GM06990 (cell line): Measurements from ENCODE around the gene BSPH1.
A peak's percentile ranks its signal among the peaks of the same experiment; 100 is the strongest.

Source experiments
- DNase-seq: peaks from one replicate; pipeline ENCODE4 v3.0.0-alpha.2; 2011; ENCODE audit not compliant: insufficient read length; ENCODE audit errors: extremely low read depth
- H3K27me3 ChIP-seq: replicated peaks from 2 replicates; pipeline ENCODE4 v1.6.0; 2011; ENCODE audit warnings: low read length; ENCODE audit not compliant: control insufficient read depth, insufficient read depth
- H3K36me3 ChIP-seq: 2 replicates; pipeline ENCODE4 v1.5.1; 2011; ENCODE audit warnings: low read length; ENCODE audit not compliant: control insufficient read depth, insufficient read depth
- H3K4me3 ChIP-seq: replicated peaks from 2 replicates; pipeline ENCODE4 v1.5.1; 2011; ENCODE audit warnings: low read depth, mild to moderate bottlenecking, control low read depth, low read length
- TF ChIP-seq, protein P1 (sequence below): IDR thresholded peaks from 2 replicates; pipeline ENCODE4 v1.5.1; 2011; ENCODE audit warnings: low read length, control low read depth, mild to moderate bottlenecking, inconsistent platforms; ENCODE audit not compliant: insufficient read depth, poor library complexity, severe bottlenecking

BSPH1 gene

DNA sequence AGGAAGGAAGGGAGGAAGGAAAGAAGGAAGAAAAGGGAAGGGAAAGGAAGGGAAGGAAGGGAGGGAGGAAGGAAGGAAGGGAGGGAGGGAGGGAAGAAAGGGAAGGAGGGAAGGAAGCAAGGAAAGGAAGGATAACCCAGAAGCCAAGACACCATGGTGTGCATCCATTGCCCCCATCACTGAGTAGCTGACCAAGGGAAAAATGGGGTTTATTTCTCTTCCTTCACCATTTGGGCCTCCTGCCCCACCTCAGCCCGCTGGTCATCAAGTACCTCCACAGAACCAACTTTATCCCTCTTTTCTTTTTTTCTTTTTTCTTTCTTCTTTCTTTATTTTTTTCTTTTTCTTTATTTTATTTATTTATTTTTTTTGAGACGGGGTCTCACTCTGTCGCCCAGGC, 31.5 kb upstream of the BSPH1 start:
- no peaks in the 10 kb centered on the region for H3K36me3 ChIP-seq
- no peak overlapping the region for H3K4me3 ChIP-seq
- TF ChIP-seq, protein P1, sequence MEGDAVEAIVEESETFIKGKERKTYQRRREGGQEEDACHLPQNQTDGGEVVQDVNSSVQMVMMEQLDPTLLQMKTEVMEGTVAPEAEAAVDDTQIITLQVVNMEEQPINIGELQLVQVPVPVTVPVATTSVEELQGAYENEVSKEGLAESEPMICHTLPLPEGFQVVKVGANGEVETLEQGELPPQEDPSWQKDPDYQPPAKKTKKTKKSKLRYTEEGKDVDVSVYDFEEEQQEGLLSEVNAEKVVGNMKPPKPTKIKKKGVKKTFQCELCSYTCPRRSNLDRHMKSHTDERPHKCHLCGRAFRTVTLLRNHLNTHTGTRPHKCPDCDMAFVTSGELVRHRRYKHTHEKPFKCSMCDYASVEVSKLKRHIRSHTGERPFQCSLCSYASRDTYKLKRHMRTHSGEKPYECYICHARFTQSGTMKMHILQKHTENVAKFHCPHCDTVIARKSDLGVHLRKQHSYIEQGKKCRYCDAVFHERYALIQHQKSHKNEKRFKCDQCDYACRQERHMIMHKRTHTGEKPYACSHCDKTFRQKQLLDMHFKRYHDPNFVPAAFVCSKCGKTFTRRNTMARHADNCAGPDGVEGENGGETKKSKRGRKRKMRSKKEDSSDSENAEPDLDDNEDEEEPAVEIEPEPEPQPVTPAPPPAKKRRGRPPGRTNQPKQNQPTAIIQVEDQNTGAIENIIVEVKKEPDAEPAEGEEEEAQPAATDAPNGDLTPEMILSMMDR = no peak
- no peaks in the 10 kb centered on the region for H3K27me3 ChIP-seq
- no peak for DNase-seq

DNA sequence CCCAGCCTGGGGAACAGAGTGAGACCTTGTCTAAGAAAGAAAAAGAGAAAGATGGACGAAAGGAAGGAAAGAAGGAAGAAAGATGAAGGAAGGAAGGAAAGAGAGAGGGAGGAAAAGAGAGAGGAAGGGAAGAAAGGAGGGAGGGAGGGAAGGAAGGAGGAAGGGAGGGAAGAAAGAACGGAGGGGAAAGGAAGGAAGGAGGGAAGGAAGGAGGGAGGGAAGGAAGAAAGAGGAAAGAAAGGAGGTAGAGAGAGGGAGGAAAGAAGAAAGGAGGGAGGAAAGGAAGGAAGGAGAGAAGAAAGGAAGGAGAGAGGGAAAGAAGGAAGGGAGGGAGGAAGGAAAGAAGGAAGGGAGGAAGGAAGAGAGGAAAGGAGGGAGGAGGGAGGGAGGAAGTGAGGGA, 31.0 kb upstream of the BSPH1 start:
- Histone ChIP-seq H3K4me3 (no peak overlapping the region), H3K36me3 (no peaks in the 10 kb centered on the region), H3K27me3 (no peaks in the 10 kb centered on the region)
- TF ChIP-seq, protein P1 = no peak
- no peak for DNase-seq

DNA sequence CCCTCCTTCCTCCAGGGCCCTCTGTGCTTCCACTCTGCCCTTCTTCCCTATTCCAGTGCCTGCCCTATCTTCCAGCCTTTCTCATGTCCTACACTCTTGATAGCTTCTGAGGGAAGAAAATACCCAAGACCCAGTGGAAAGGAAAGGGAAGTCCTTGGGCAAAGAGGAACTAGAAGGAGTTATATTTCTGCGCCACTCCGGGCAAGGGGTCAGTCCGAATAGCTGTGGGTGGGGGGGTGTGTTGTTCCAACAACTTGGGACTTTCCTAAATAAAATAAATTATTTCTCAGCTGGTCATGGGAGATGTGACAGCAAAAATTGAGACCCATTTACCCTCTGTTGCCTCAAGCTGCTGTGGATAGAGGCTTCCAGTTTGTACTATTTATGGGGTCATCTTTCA, 28.7 kb upstream of the BSPH1 start:
- TF ChIP-seq, protein P1 = no peak
- Histone ChIP-seq H3K27me3 (peaks cover 1% of the 10 kb centered on the region; the same call in 1 of the 2 replicates), H3K4me3 (no peak overlapping the region), H3K36me3 (no peaks in the 10 kb centered on the region)
- no peak for DNase-seq

DNA sequence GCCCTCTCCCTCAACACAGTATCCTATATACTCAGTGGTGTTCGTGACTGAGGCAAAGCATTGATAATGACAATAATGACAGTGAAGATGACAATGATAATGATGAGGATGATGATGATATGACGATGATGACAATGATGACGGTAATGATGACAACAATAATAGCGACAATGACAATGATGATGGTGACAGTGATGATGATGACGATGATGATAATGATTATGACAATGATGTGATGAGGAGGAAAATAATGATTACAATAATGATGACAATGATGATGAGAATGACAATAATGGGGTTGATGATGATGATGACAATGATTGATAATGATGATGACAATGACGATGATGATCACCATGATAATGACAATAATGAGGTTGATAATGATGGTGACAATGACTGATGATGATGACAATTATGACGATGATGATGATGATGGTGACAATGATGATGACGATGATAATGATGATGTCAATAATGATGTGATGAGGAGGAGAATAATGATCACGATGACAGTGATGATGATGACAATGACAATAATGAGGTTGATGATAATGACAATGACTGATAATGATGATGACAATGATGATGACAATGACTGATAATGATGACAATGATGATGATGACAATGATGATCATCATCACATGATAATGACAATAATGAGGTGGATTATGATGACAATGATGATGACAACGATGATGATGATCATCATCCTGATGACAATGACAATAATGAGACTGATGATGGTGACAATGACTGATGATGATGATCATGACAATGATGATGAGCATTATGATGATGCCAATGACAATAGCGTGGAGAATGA, 19.2 kb upstream of the BSPH1 start:
- H3K36me3 ChIP-seq = no peaks in the 10 kb centered on the region
- TF ChIP-seq, protein P1 = no peak
- H3K27me3 ChIP-seq = peaks cover 1% of the 10 kb centered on the region
- no peak overlapping the region for H3K4me3 ChIP-seq
- no peak for DNase-seq

DNA sequence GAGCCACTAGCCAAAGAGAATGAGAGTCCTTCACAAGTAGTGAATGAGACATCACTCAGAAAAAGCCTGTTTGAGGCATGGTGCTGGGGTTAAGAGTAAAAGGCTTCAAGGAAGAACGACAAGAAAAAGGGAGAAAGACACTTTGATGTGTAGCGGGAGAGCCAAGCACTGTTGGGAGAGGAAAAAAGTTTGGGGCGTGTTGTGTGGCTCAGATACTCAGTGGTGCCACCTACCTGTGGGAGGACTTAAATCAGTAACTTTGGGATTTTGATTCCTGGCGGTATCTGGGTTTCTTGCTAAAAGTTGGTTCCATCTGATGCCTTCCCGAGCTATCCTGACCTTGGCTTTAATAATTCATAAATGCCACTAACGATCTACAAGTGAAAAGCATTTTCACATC, 14.8 kb upstream of the BSPH1 start:
- TF ChIP-seq, protein P1 = peak; percentile 30
- Histone ChIP-seq H3K36me3 (no peaks in the 10 kb centered on the region), H3K27me3 (no peaks in the 10 kb centered on the region; the same call in 1 of the 2 replicates), H3K4me3 (no peak overlapping the region)
- DNase-seq = no peak
